ENCODE results near the gene GMDS.

Gene GMDS

GRCh38 chr6:2125158-2125557, 120.2 kb downstream of the GMDS start:
- TF ChIP-seq CTCF (IDR thresholded peaks at IDR 0.05; ENCODE audit: extremely low read depth, missing control alignments) = no peak
- DNase-seq (ENCODE audit: low spot score) = no peak

- no peak for DNase-seq (ENCODE audit: low spot score)
- TF ChIP-seq CTCF (IDR thresholded peaks at IDR 0.05; ENCODE audit: extremely low read depth, missing control alignments) = no peak
These were observed 121.1 kb downstream of the GMDS start for GRCh38 chr6:2124260-2124709.

- no peak for TF ChIP-seq CTCF (IDR thresholded peaks at IDR 0.05; ENCODE audit: extremely low read depth, missing control alignments)
These were observed 124.5 kb downstream of the GMDS start for GRCh38 chr6:2120912-2121311.

GRCh38 chr6:2119275-2119674, 126.1 kb downstream of the GMDS start:
- no peak for DNase-seq (ENCODE audit: low spot score)
- TF ChIP-seq CTCF (IDR thresholded peaks at IDR 0.05; ENCODE audit: extremely low read depth, missing control alignments) = no peak

More at GRCh38 chr6:2120912-2121311, 124.5 kb downstream of the GMDS start:
- no peak for DNase-seq (ENCODE audit: low spot score)

- no peak for DNase-seq (ENCODE audit: low spot score)
- no peak for TF ChIP-seq CTCF (IDR thresholded peaks at IDR 0.05; ENCODE audit: extremely low read depth, missing control alignments)
These were observed 127.3 kb downstream of the GMDS start for GRCh38 chr6:2118136-2118535.

- no peak for TF ChIP-seq CTCF (IDR thresholded peaks at IDR 0.05; ENCODE audit: extremely low read depth, missing control alignments)
- no peak for DNase-seq (ENCODE audit: low spot score)
These were observed 128.0 kb downstream of the GMDS start for GRCh38 chr6:2117447-2117846.

- no peak for TF ChIP-seq CTCF (IDR thresholded peaks at IDR 0.05; ENCODE audit: extremely low read depth, missing control alignments)
These were observed 128.9 kb downstream of the GMDS start for GRCh38 chr6:2116496-2116895.

More at GRCh38 chr6:2116496-2116895, 128.9 kb downstream of the GMDS start:
- no peak for DNase-seq (ENCODE audit: low spot score)

Measured in GM20000 (cell line).